ENCODE data around the gene FIZ1.
A peak's percentile ranks its signal among the peaks of the same experiment; 100 is the strongest.

The FIZ1 gene

GRCh38 chr19:55635856-55636440, 36.6 kb upstream of the FIZ1 start:
- DNase-seq, result no peak

GRCh38 chr19:55635334-55635717, 36.0 kb upstream of the FIZ1 start:
- DNase-seq, result no peak

- DNase-seq, result no peak
Measured at GRCh38 chr19:55633861-55634260, 34.5 kb upstream of the FIZ1 start.

- peak; percentile 79 to 87 for DNase-seq
Measured at GRCh38 chr19:55632463-55632834, 33.1 kb upstream of the FIZ1 start.

GRCh38 chr19:55626350-55626749, 27.0 kb upstream of the FIZ1 start:
- DNase-seq, result no peak

GRCh38 chr19:55625004-55625326, 25.6 kb upstream of the FIZ1 start:
- no peak for DNase-seq

- DNase-seq, result peak; percentile 80 to 82
Measured at GRCh38 chr19:55624109-55625003, 25.0 kb upstream of the FIZ1 start, which contains the start of gene ZNF784. TSS of gene ZNF784 (minus strand) at chr19:55624566. CDS start at chr19:55624561, 5 bp downstream.

GRCh38 chr19:55623561-55623960, 24.2 kb upstream of the FIZ1 start:
- DNase-seq, result no peak

GRCh38 chr19:55623130-55623529, 23.8 kb upstream of the FIZ1 start:
- DNase-seq, result no peak

- DNase-seq, result no peak
Measured at GRCh38 chr19:55622242-55622969, 23.1 kb upstream of the FIZ1 start.

GRCh38 chr19:55621673-55622231, 22.4 kb upstream of the FIZ1 start:
- no peak for DNase-seq

GRCh38 chr19:55621205-55621672, 21.9 kb upstream of the FIZ1 start:
- DNase-seq, result no peak

- DNase-seq, result peak; percentile 87 to 89
Measured at GRCh38 chr19:55620410-55621204, 21.3 kb upstream of the FIZ1 start.

GRCh38 chr19:55619286-55619685, 20.0 kb upstream of the FIZ1 start:
- no peak for DNase-seq

- DNase-seq, result no peak
Measured at GRCh38 chr19:55618426-55618825, 19.1 kb upstream of the FIZ1 start.

GRCh38 chr19:55617426-55617825, 18.1 kb upstream of the FIZ1 start:
- no peak for DNase-seq

- DNase-seq, result no peak
Measured at GRCh38 chr19:55616395-55616875, 17.1 kb upstream of the FIZ1 start.

- no peak for DNase-seq
Measured at GRCh38 chr19:55615543-55616394, 16.5 kb upstream of the FIZ1 start.

- no peak for DNase-seq
Measured at GRCh38 chr19:55614711-55615542, 15.6 kb upstream of the FIZ1 start.

- DNase-seq, result no peak
Measured at GRCh38 chr19:55613930-55614710, 14.8 kb upstream of the FIZ1 start.

Measured in AML-193 (cell line).